Ovary (tissue), 3 donors: ENCODE results near the gene KRT80.

Source experiments
- CTCF ChIP-seq, 3 donors: fragments of 450-650 bp in 2 of 3; fragments of 200-600 bp in 1 of 3; IDR thresholded peaks; one replicate each; pipeline versions ENCODE4 v1.5.1 to v1.8.0; 2016 to 2022; ENCODE audit warnings: antibody characterized with exemption in 3 of 3, mild to moderate bottlenecking in 1 of 3
- EP300 ChIP-seq: sonication (generic); formaldehyde crosslinking; IDR thresholded peaks from one replicate; pipeline ENCODE4 v1.6.1; 2017; ENCODE audit warnings: antibody characterized with exemption
- POLR2A ChIP-seq: fragments of 450-650 bp; IDR thresholded peaks from one replicate; pipeline ENCODE4 v1.6.1; 2017; ENCODE audit warnings: antibody characterized with exemption, mild to moderate bottlenecking, moderate library complexity
- donor health status: DM: no; HTN: no; CAD: no.

- TF ChIP-seq CTCF (IDR thresholded peaks at IDR 0.05) (no peak), POLR2A (no peak), EP300 (no peak)
Measured at GRCh38 chr12:52183971-52184370, 7.8 kb downstream of the KRT80 start.
